Left ventricle myocardium superior (tissue), 1 donor: Measurements from ENCODE around the gene PRKCG. TPM values are rescaled to one million over a fixed set of nuclear protein-coding genes. Genes with fewer than 3 reads are reported as not detected.
"Not testable (repeated sequence)": the region's sequence is repeated elsewhere in the genome, so short reads cannot be mapped to it uniquely, and the experiment has no call there.

Experiments
- ATAC-seq: fragments of 200-7000 bp; cut with Tn5 transposase; one replicate; pipeline ENCODE4 v1.9.1; 2020; ENCODE audit warnings: mild to moderate bottlenecking, moderate library complexity
- DNase-seq: peaks from one replicate; pipeline ENCODE4 v3.0.0-alpha.2; 2020
- intact Hi-C: fragments of 100-400 bp; cut with micrococcal nuclease; formaldehyde crosslinking; loops from one replicate; pipeline ENCODE4 v1.11.0; 2022
- long read RNA-seq: library from polyadenylated mRNA; unstranded; transcript quantifications from one replicate; pipeline ENCODE4 v2.0.0, GENCODE V29; 2021
- total RNA-seq: library from RNA; stranded (reverse); fragmentation: NEBNext Ultra II Directional; extraction: Animal tissue kit (Norgen Biotek cat#: 25700); gene quantifications from one replicate; pipeline ENCODE4 v1.2.1, GENCODE V29; 2021
- donor health status: DM: no; HTN: yes; CAD: no; lungs with severe emphysema.

The PRKCG gene
- not detected for total RNA-seq
- long read RNA-seq, result 0 reads

DNA sequence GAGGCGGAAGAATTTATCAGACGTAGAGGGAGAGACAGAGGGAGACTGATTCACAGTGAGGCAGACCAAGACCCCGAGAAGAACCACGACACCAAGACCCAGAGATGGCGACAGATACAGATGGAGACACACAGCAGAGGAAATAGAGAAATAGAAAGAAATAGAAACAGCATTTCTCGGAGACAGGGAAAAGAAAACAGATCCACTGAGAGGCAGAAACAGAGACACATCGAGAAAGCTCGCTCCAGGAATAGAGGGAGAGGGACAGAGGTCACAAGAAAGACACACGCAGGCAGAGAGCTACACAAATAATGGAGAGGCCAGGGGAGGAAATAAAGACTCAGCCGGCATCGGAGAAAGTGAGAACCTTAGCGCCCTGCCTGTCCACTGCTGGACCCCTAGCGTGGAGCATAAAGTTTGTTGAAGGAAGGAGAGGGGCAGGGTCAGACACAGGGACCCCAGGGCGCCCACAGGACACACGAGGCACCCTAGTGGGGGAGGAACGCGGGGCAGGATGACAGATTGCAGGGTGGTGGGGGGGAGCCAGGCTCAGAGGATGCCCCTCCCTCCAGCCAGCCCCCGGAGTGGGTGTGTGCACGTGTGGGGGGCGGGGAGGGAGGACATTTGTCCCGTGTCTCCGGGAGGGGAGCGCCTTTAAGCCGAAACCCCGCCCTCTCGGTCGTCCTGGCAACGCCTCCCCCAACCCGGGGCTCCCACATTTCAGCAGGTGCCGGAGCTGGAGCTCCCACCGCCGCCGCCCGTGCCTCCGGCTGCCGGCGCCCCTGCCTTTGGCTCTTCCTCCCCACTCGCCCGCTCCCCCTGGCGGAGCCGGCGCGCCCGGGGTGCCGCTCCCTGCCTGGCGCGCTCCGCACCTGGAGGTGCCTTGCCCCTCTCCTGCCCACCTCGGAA, at the start of gene PRKCG:
Gene PRKCG (plus strand): TSS at position 716 of the 909 bp plus-strand sequence. CDS start 298 bp downstream, outside the sequence.
- DNase-seq, result peak; percentile 61

DNA sequence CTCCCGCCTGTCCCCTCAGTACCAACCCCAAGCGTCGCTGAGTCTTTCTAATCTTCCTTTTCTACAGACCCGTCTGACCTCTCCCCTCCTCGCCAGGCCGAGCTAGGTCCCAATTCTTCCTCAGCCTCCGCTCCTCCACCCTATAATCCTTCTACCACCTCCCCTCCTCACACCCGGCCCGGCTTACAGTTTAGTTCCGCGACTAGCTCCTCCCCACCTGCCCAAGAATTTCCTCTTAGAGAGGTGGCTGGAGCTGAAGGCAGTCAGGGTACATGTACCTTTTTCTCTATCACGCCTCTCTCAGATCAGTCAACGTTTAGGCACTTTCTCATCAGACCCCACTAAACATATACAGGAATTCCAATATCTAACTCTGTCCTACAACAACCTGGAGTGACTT, 49.1 kb upstream of the PRKCG start:
- intact Hi-C loops, ATAC-seq, DNase-seq: not testable (repeated sequence)

More for the DNA sequence above, at the start of gene PRKCG:
- peak; percentile 16 for ATAC-seq
- intact Hi-C loops, result no loop called here

DNA sequence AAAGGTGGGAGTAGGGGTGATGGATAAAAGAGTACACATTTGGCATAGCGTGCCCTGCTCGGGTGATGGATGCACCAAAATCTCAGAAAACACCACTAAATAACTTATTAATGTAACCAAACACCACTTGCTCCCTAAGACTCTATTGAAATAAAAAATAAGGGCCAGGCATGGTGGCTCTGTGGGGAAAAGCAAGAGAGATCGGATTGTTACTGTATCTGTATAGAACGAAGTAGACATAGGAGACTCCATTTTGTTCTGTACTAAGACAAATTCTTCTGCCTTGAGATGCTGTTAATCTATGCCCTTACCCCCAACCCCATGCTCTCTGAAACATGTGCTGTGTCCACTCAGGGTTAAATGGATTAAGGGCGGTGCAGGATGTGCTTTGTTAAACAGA, 43.6 kb upstream of the PRKCG start:
- intact Hi-C loops, ATAC-seq, DNase-seq: not testable (repeated sequence)

DNA sequence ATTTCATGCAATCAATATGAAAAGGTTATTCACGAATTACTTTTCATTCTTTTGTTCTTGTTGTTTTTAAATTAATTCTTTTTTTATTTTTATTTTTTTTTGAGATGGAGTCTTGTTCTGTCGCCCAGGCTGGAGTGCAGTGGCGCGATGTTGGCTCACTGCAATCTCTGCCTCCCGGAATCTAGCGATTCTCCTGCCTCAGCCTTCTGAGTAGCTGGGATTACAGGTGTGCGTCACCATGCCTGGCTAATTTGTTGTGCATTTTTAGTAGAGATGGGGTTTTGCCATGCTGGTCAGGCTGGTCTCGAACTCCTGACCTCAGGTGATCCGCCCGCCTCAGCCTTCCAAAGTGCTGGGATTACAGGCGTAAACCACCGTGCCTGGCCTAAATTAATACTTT, 41.8 kb upstream of the PRKCG start:
- DNase-seq, ATAC-seq: not testable (repeated sequence)
- intact Hi-C loops, result loop anchor here (10.0 kb wide), 1 partner anchor 185 kb away; no protein-coding TSS in a partner anchor

DNA sequence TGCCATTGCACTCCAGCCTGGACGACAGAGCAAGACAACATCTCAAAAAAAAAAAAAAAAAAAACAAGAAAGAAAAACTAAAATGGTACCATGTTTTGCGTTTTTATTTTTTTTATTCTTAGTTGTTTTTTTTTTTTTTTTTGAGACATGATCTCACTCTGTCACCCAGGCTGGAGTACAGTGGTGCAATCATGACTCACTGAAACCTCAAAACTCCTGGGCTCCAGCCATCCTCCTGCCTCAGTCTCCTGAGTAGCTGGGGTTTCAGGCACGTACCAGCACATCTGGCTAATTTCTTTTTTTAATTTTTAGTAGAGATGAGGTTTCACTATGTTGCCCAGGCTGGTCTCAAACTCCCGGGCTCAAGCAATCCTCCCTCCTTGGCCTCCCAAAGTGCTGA, 41.1 kb upstream of the PRKCG start:
- not testable (repeated sequence) for ATAC-seq

DNA sequence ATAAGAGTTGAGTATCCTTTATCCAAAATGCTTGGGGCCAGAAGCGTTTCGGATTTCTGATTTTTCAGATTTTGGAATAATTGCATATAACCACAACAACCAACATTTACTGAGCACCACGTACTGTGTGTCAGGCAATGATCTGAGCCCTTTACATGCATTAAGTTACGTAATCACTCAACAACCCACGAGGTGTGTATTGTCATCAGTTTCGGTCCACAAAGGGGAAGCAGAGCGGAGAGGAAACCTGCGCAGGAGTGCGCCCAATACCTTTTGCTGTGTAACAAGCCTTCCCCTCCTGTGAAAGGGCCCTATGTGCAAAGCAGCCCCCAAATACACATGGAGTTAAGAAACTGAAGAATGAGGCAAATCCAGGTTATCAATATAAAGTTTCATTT, 37.1 kb upstream of the PRKCG start:
- ATAC-seq, result no peak
- intact Hi-C loops, result loop anchor here (10.0 kb wide), 1 partner anchor 180 kb away; no protein-coding TSS in a partner anchor
- DNase-seq, result no peak

More for the DNA sequence above, 41.1 kb upstream of the PRKCG start:
- intact Hi-C loops, result loop anchor here (10.0 kb wide), 1 partner anchor 184 kb away; no protein-coding TSS in a partner anchor
- DNase-seq, result not testable (repeated sequence)

DNA sequence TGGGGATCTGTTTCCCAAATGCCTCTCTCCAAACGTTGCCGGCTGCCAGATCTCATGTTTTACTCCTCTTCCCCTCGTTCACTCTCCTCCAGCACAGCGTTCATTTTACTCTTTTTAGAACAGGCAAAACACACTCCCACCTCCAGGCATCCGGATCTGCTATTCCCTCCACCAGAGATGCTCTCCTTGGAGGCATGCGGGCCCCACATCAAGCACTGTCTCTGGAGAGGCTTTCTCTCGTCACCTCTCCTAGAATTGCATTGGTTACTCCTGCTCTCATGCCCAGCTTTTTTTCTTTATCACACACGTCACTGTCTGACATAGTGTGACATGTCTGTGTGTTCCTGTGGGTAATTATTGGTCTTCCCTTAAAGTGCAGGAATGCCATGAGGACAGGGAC, 34.4 kb upstream of the PRKCG start:
- intact Hi-C loops, result loop anchor here (10.0 kb wide), 1 partner anchor 177 kb away; no protein-coding TSS in a partner anchor
- DNase-seq (no peak), ATAC-seq (no peak)

- intact Hi-C loops, result loop anchor here (10.0 kb wide), 1 partner anchor 176 kb away; no protein-coding TSS in a partner anchor
- ATAC-seq (peak; percentile 60), DNase-seq (no peak)
These were observed 32.7 kb upstream of the PRKCG start for GRCh38 chr19:53849237-53849676.

DNA sequence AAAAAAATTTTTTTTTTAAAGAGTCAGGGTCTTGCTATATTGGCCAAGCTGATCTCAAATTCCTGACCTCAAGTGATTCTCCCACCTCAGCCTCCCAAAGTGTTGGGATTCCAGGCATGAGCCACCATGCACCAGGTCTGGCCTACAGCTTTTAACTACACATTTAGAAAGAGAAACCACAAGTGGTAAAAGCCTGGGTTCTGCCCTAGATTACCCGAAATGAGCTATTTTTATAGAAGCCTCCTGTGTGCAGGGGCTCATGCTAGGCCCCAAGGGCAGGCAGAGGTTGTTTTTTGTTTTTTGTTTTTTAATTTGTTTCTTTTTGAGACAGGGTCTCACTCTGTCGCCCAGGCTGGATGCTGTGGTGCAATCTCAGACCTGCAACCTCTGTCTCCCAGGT, 28.3 kb upstream of the PRKCG start:
- DNase-seq (no peak), ATAC-seq (no peak)
- intact Hi-C loops, result no loop called here

DNA sequence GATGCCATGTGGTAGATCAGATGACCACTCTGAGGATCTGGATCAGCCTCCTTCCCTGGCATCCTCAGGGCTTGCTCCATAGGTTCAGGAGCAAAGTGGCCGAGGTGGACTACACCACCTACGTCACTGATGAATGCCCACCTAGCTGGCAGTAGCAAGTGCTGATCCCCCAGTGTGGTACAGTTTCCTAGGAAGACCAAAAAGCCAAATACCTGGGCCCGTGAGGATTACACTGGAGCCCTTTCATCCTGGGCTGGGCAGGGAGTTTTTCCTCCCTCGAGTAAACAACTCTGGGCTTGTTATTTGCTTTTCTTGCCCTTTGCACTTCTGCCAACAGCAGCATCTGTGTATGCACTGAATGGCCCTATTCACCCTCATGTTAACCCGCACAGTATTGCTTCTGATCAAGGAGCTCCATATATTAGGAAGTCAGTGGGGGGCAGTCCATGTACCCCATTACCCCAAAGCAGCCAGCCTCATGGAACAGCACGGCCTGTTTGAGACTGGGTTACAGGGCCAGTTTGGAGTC, 17.6 kb upstream of the PRKCG start:
- ATAC-seq, result no peak
- intact Hi-C loops, result no loop called here
- DNase-seq, result no peak

DNA sequence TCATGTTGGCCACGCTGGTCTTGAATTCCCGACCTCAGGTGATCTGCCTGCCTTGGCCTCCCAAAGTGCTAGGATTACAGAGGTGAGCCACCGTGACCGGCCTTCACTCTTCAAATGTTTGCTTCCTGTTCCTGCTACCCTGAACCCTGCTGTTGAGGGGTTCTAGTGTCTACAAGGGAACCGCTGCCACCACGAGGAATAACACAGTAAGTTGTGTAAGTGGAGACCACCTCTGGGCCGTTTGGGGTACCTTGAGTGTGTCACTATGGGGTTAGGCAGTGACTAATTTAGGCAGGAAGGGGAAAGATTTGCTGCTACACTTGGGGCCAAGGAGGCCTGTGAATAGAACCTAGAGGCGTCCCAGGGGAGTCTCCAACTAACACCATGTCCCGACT, 16.5 kb upstream of the PRKCG start:
- DNase-seq, result no peak
- ATAC-seq, result no peak
- intact Hi-C loops, result no loop called here

- DNase-seq (peak; percentile 93), ATAC-seq (peak; percentile 60)
- intact Hi-C loops, result no loop called here
These were observed 15.8 kb upstream of the PRKCG start for GRCh38 chr19:53865918-53866864.

GRCh38 chr19:53866865-53867224, 15.2 kb upstream of the PRKCG start:
- intact Hi-C loops, result no loop called here
- no peak for ATAC-seq
- DNase-seq, result peak; percentile 44

DNA sequence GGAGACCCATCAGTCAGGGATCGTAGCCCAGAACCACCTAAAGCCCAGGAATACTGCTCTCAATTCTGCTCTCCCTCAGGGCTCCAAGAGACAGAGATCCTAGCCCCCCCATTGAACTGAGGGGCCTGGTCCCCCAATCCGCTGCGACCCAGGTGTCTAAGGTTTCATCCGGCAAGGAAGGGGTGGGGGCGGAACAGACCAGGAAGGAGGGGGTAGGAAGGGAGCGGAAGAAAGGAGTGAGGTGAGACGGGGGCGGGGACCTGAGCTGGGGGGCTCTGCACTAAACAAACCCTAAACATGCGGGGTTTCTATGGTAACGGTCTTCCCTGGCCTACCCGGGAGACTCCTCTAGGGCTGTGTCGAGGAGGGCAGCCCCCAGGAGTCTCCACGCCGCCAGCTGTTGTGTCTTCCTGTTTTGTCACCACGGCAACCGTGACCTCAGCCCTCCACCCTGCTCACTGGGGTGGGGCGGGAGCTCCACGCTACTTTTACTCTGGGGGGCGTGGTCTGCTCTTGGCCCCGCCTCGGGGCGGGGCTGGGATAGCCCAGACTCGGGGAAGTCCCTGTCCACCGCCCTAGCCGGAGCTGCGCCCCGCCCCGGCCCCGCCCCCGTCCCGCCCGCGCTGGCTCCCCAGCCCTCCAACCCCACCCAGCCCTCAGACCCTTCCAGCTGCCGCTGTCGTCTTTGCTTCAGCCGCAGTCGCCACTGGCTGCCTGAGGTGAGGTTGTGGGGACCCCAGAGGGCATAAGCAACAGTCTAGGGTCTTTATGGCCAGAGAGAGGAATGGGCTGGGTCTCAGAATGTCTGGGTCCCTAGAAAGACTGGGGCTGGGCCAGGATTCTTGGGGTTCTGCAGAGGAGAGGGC, 14.5 kb upstream of the PRKCG start, which contains the start of gene MYADM:
Gene MYADM (plus strand): TSS at position 659 of the 866 bp plus-strand sequence. CDS start 5,647 bp downstream, outside the sequence.
- peak; percentile 81 for ATAC-seq
- intact Hi-C loops, result no loop called here
- DNase-seq, result peak; percentile 99

GRCh38 chr19:53868091-53868891, 13.7 kb upstream of the PRKCG start:
- DNase-seq, result peak; percentile 74
- intact Hi-C loops, result no loop called here
- ATAC-seq, result peak; percentile 25

- ATAC-seq, result peak; percentile 69
- intact Hi-C loops, result no loop called here
These were observed 12.8 kb upstream of the PRKCG start for GRCh38 chr19:53868892-53869804.

More at GRCh38 chr19:53868892-53869804, 12.8 kb upstream of the PRKCG start:
- DNase-seq, result peak; percentile 96
